ENCODE data around the gene ANKRD2.
"Not testable (repeated sequence)": the region's sequence is repeated elsewhere in the genome, so short reads cannot be mapped to it uniquely, and the experiment has no call there.

Gene ANKRD2, protein sequence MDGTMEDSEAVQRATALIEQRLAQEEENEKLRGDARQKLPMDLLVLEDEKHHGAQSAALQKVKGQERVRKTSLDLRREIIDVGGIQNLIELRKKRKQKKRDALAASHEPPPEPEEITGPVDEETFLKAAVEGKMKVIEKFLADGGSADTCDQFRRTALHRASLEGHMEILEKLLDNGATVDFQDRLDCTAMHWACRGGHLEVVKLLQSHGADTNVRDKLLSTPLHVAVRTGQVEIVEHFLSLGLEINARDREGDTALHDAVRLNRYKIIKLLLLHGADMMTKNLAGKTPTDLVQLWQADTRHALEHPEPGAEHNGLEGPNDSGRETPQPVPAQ

GRCh38 chr10:97572214-97572989 is at the start of gene ANKRD2:
ANKRD2 (plus strand) TSS chr10:97572779; CDS start chr10:97572789, 10 bp downstream.
- DNase-seq (ENCODE audit: low spot score): peak; percentile 88

- DNase-seq (ENCODE audit: low spot score): no peak
Observed at GRCh38 chr10:97522937-97523336, 49.6 kb upstream of the ANKRD2 start.

DNA sequence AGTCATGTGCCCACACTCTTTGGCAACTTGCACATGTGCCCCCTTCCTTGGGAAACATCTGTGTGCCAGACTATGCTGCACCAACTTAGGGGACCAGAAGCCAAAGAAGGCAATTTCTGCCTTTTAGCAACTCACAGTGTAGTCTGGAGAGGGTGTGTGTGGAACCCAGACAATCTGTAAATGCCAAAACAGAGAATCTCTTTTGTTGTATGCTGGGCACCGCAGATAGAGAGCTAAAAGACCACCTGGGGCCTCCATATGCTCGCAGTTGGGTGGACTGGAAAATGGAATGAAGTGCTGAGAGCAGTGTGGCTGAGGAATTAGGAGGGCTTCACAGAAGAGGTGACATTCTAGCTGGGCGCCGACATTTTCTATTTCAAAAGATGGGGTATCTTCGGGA is 47.5 kb upstream of the ANKRD2 start:
- no peak for DNase-seq (ENCODE audit: low spot score)

GRCh38 chr10:97525683-97526110 is 46.9 kb upstream of the ANKRD2 start:
- no peak for DNase-seq (ENCODE audit: low spot score)

GRCh38 chr10:97528876-97529275 is 43.7 kb upstream of the ANKRD2 start:
- DNase-seq (ENCODE audit: low spot score): not testable (repeated sequence)

DNA sequence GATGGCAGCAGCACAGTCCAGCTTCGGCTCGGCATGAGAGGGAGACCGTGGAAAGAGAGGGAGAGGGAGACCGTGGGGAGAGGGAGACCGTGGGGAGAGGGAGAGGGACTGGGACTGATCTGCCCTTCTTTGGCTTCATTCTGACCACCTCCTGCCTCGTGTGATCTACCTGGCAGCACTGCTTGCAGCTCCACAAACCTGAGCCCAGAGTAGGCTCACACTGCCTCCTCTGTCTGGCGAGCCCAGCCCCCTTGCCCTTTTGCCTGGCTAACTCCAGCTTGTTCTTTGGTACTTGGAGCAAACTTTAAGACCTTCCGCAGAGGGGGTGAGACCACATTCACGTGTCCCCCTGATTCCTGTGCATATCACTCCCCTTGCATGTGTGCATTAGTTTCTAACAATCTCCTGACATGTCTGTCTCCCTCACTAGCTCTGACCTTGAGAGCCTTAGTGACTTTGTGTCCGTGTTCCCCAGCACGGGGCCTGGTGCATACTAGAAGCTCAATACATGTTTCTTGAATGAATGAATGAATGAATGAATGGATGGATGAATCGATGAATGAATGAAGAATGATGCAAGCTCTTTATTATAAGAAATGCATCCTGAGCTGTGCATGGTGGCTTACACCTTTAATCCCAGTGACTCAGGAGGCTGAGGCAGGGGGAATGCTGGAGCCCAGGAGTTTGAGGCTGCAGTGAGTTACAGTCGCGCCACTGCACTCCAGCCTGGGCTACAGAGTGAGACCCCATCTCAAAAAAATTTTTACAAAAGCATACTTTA is 42.7 kb upstream of the ANKRD2 start:
- DNase-seq (ENCODE audit: low spot score): no peak

DNA sequence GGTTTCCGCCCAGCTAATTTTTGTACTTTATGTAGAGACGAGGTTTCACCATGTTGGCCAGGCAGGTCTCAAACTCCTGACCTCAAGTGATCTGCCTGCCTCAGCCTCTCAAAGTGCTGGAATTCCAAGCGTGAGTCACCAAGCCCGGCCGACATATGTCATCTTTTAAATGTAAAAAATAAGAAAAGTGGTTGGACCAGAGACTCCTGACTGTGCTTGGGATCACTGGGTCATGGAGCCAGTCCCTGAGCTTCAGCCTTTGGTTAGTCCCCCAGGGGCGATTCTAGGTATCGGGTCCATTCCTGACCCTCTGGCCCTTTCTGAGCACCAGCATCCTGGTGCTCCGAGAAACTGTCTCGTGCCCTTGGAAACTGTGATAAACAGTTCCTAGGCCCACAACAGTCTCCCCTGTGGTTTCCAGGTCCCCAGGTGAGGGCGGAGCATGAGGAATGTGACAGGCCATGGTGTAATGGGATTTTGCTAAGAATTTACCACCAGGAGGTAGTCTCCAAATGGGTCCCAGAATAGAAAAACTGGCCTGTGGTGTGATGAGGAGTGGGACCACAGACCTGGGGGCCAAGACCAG is 41.1 kb upstream of the ANKRD2 start:
- no peak for DNase-seq (ENCODE audit: low spot score)

DNA sequence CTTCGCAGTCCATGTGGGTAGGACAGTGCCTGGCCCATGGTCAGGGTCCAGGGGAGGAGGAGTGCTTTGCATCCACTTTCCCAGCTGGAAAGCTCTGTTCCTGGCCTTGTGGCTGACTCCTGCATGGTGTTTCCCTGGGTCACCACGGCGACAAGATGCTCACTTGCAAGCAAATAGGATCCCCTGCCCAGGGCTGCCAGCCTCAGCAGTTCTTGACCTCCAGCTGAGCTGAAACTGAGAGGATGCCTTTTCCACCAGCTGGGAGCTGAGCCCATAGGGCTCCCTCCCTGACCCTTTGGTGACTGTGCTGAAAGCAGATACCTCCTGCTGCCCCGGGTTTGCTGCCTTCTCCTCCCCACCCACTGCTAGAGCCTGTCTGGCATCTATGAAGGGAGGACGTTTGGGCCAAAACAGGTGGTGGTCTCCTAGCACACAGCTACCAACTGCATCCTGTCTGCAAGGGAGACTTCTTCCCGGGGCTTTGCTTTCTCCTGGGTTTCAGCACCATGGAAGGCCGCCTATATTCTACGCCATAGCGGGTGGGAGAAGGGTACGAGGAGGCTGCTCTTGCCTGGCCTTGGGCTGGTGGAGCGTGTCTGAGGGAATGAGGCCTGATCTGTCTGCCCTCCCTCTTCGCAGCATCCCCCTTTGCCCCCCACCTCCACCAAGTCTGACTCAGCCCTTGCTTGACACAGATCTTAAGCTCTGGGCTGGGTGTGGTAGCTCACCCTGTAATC is 39.5 kb upstream of the ANKRD2 start:
- DNase-seq (ENCODE audit: low spot score): no peak

- DNase-seq (ENCODE audit: low spot score): no peak
Observed at GRCh38 chr10:97533888-97534287, 38.7 kb upstream of the ANKRD2 start.

DNA sequence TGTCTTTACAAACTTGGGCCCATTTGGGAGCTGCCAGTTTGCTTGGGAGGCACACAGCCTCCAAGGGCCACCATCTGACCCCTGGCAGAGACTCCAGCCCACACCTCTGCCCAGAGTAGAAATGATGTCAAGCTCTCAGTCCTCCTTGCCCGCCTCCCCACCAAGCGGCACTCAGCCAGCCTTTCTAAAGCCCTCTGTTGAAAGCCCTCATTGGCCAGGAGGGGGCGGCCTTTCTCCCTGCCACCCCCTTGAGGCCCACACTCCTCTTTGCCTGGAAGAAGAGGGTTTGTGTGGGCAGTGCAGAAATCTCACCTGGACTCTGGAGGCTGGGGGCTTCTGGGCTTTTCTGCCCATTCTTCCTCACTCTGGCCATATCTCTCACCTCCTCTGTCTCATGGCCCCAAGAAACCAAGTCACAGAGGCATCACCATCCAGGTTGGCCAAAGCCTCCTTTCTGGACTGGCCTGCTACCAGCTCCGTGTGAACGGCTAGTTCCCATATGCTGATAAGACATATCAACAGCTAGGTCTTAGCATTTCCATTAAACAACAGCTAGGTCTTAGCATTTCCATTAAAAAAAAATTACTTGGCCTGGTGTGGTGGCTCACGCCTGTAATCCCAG is 37.7 kb upstream of the ANKRD2 start:
- DNase-seq (ENCODE audit: low spot score): peak; percentile 57

GRCh38 chr10:97537186-97537869 is 35.3 kb upstream of the ANKRD2 start:
- no peak for DNase-seq (ENCODE audit: low spot score)

DNA sequence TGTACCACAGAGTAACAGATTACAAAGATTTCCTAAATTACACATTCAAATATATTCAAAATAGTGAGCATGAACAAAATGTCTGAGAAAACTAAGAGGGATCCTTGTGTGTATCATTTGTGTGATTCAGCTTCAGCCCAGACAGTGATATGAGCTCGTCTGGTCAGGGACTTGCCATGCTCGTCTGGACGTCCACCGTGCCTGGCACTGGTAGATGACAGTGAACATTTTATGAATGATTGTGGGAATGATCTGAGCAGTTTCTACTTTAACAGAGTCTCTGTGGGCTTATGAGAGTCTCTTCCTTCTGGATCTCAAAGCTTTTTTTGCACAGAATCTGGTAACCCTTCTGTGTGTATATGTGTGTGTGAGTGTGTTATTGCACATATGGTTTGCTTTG is 34.2 kb upstream of the ANKRD2 start:
- peak; percentile 60 for DNase-seq (ENCODE audit: low spot score)

DNA sequence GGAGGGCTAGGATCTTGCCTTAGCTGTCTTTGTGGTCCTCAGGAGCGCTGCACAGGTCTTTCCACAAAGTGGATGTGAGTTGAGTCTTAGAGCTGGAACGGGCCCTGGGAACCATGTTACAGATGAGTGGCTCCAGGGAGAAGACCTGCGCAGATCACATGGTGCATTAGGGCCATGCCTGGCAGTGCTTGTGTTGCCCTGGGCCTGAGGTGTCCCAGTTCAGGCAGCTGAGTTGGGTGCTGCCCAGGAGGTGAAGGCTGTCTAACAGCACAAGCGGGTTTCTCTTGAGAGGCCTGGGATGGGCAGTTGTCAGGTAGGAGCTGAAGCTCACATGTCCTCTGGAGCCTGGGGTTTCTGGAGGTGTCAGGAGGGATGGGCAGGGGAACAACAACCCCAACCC is 33.7 kb upstream of the ANKRD2 start:
- no peak for DNase-seq (ENCODE audit: low spot score)

DNA sequence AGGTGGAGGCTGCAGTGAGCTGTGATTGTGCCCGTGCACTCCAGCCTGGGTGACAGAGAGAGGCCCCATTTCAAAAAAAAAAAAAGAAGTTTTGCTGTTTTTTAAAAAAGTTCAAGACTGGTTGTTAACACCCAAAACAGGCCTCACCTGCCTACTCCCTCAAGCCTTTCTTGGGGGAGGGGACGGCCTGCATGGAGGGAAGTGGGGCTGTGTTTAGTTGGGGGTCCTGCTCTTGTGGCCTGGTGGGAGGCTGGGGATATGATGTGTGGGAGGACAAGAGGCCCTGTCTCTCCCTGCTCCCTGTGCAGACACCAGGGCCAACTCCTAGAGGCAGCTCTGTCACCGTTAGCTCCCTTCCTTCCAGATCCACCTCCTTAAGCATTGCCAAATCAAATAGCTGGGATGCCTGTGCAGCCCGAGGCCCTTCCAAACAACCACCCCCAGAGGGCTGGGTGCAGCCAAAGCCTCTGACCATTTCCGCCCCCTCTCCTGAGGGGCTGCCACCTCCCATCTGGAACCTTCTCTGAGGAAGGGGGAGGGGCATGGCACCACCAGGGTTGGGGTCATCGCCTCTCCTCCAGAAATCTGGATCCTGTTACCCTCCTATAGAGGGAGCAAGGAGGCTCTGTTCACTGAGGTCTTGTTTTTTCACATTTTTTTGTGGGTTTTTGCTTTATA is 32.9 kb upstream of the ANKRD2 start:
- peak; percentile 92 for DNase-seq (ENCODE audit: low spot score)

GRCh38 chr10:97540669-97541500 is 31.7 kb upstream of the ANKRD2 start:
- no peak for DNase-seq (ENCODE audit: low spot score)

DNA sequence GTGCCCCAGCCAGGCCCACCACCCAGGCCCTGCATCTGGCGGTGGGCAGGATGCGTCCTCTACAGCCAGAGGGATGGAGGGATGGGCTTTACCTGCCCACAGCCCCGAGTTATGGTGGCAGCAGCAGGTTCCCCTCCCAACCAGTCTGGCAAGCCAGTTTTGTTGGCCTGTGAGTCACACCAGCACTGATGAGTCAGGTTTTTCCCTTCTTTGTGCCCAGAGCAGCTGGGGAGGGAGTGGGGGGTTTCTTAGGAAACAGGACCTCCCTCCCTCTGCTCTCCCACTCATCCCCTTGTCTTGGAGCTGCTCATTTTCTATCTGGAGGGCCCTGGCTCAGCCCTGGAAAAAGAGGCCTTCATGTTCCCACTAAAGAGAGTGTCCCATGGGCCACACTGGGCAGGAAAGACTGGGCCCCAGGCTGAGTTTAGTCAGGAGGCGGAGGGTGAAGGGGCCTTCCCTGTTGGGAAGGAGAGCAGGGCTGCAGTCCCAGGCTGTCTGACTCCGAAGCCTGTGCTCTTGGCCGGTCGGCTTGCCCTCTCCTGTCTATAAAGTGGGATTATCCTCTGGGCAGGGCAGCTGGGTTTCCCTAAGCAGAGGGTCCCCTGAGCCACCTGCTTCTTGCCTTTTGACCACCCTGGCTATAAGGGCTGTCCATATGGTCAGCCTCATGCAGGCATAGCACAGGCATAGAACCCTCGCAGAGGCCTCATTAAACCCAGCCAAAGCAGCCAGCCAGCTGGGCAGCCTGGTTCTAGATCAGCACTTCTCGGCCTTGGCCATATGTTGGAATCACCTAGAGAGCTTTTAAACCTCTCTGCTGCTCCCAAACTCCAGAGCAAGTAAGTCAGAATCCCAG is 30.2 kb upstream of the ANKRD2 start:
- peak; percentile 85 for DNase-seq (ENCODE audit: low spot score)

DNA sequence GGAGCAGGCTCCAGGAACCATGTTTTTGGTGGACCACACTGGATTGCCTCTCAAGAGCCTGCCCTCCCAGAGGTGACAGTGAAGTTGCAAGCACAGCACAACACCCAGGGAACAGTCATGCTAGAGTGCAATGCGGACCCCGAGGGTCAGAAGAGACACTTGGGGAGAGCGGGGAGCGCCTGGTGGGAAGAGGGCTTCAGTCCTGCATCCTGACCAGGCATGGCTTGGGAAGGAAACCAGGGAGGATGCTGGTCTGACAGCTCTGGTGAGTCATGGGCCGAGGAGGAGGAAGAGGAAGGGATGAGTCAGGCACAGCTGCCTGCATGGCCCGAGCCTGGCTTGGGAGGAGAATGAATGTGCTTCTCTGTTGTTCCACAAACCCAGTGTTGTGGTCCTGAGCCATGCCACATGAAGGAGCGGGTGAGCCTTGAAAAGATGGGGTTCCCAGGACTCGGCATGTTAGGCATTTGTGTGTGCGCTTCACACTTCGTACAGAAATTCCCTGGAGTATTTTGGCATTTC is 29.5 kb upstream of the ANKRD2 start:
- peak; percentile 95 for DNase-seq (ENCODE audit: low spot score)
